Astrocyte (in vitro differentiated cells and primary cell): ENCODE measurements around the gene CPHXL. TPM values are rescaled to one million over a fixed set of nuclear protein-coding genes. Genes with fewer than 3 reads are reported as not detected.

Experiments
- DNase-seq: peaks from one replicate; pipeline ENCODE4 v3.0.0-alpha.2; 2010; ENCODE audit warnings: low read depth
- FAIRE-seq: peaks from 2 replicates; lab custom pipeline; 2011; peaks lifted over from hg19 to GRCh38; lab: Jason Lieb, UNC
- H2AFZ ChIP-seq: 2 replicates; pipeline ENCODE4 v1.6.0; 2012; ENCODE audit warnings: low read depth, low read length, inconsistent platforms
- H3K27ac ChIP-seq: 2 replicates; pipeline ENCODE4 v1.5.1; 2011; ENCODE audit warnings: low read depth, low read length, inconsistent platforms
- H3K27me3 ChIP-seq: 2 replicates; pipeline ENCODE4 v1.6.0; 2011; ENCODE audit warnings: low read length, inconsistent platforms; ENCODE audit not compliant: insufficient read depth
- H3K36me3 ChIP-seq: 2 replicates; pipeline ENCODE4 v1.5.1; 2011; ENCODE audit warnings: low read length, inconsistent platforms; ENCODE audit not compliant: insufficient read depth
- H3K4me1 ChIP-seq: 2 replicates; pipeline ENCODE4 v1.5.1; 2011; ENCODE audit warnings: low read length, inconsistent platforms; ENCODE audit not compliant: insufficient read depth
- H3K4me2 ChIP-seq: 2 replicates; pipeline ENCODE4 v1.6.0; 2012; ENCODE audit warnings: low read length, inconsistent platforms
- H3K4me3 ChIP-seq: 2 replicates; pipeline ENCODE4 v1.5.1; 2011; ENCODE audit warnings: low read depth, mild to moderate bottlenecking, low read length, inconsistent platforms; ENCODE audit not compliant: insufficient read depth
- H3K79me2 ChIP-seq: 2 replicates; pipeline ENCODE4 v1.6.0; 2012; ENCODE audit warnings: mild to moderate bottlenecking, low read length, inconsistent platforms; ENCODE audit not compliant: insufficient read depth
- H3K9ac ChIP-seq: 2 replicates; pipeline ENCODE4 v1.6.0; 2012; ENCODE audit warnings: mild to moderate bottlenecking, low read length, inconsistent platforms
- H3K9me3 ChIP-seq: 2 replicates; pipeline ENCODE4 v1.5.1; 2012; ENCODE audit warnings: low read depth, mild to moderate bottlenecking, low read length, inconsistent platforms; ENCODE audit not compliant: insufficient read depth
- H4K20me1 ChIP-seq: 2 replicates; pipeline ENCODE4 v1.6.0; 2012; ENCODE audit warnings: low read length, inconsistent platforms; ENCODE audit not compliant: insufficient read depth
- H3K27ac Mint-ChIP-seq: one replicate; pipeline ENCODE4 v1.8.0; 2021; ENCODE audit warnings: mild to moderate bottlenecking, mixed read lengths; ENCODE audit not compliant: unreplicated experiment
- H3K27me3 Mint-ChIP-seq: one replicate; pipeline ENCODE4 v1.8.0; 2021; ENCODE audit warnings: low read depth, mixed read lengths; ENCODE audit not compliant: unreplicated experiment
- H3K36me3 Mint-ChIP-seq: one replicate; pipeline ENCODE4 v1.8.0; 2021; ENCODE audit warnings: low read depth, mixed read lengths; ENCODE audit not compliant: unreplicated experiment
- H3K4me1 Mint-ChIP-seq: one replicate; pipeline ENCODE4 v1.8.0; 2021; ENCODE audit warnings: low read depth, mixed read lengths; ENCODE audit not compliant: unreplicated experiment
- H3K4me3 Mint-ChIP-seq: one replicate; pipeline ENCODE4 v1.8.0; 2021; ENCODE audit warnings: mild to moderate bottlenecking, moderate library complexity, mixed read lengths; ENCODE audit not compliant: unreplicated experiment
- H3K9me3 Mint-ChIP-seq: one replicate; pipeline ENCODE4 v1.8.0; 2021; ENCODE audit warnings: mild to moderate bottlenecking, mixed read lengths; ENCODE audit not compliant: unreplicated experiment
- CTCF ChIP-seq: IDR thresholded peaks from 2 replicates; pipeline ENCODE4 v1.5.1; 2011; ENCODE audit warnings: low read depth, mild to moderate bottlenecking, inconsistent platforms, low read length, moderate library complexity; ENCODE audit not compliant: insufficient read depth
- EZH2 ChIP-seq: IDR thresholded peaks from 2 replicates; pipeline ENCODE4 v1.6.1; 2012; ENCODE audit warnings: mild to moderate bottlenecking, low read length, inconsistent platforms; ENCODE audit not compliant: insufficient read depth
- total RNA-seq: library from RNA; stranded (reverse); gene quantifications from 2 replicates; pipeline ENCODE4 v1.2.1, GENCODE V29; 2021

CPHXL gene
- total RNA-seq, 1 donor from 2014 or later: not detected

GRCh38 chr16:75718452-75718851 lies 7.8 kb downstream of the CPHXL start:
- FAIRE-seq: no peak
- Mint-ChIP-seq H3K9me3 (peaks cover 18% of the 10 kb centered on the region), H3K27ac (no peak overlapping the region), H3K4me3 (no peak overlapping the region), H3K27me3 (peaks cover 3% of the 10 kb centered on the region), H3K36me3 (no peaks in the 10 kb centered on the region), H3K4me1 (no peaks in the 10 kb centered on the region)
- Histone ChIP-seq H3K9ac (no peak overlapping the region), H3K4me2 (no peak overlapping the region), H3K4me1 (no peaks in the 10 kb centered on the region), H3K79me2 (no peaks in the 10 kb centered on the region), H3K4me3 (no peak overlapping the region), H3K36me3 (no peaks in the 10 kb centered on the region), H4K20me1 (no peaks in the 10 kb centered on the region), H3K9me3 (no peaks in the 10 kb centered on the region), H3K27ac (no peak overlapping the region), H3K27me3 (no peaks in the 10 kb centered on the region), H2AFZ (no peak overlapping the region)
- DNase-seq: no peak
- no peak for TF ChIP-seq EZH2
- no peak for TF ChIP-seq CTCF

- H3K27ac Mint-ChIP-seq: no peak overlapping the region
- H2AFZ ChIP-seq: no peak overlapping the region
- DNase-seq (no peak), FAIRE-seq (no peak)
- peaks cover under 1% of the 10 kb centered on the region for H3K9me3 ChIP-seq
- no peak overlapping the region for H3K4me2 ChIP-seq
- H3K4me3 ChIP-seq: no peak overlapping the region
- no peaks in the 10 kb centered on the region for H3K36me3 ChIP-seq
- H3K36me3 Mint-ChIP-seq: no peaks in the 10 kb centered on the region
- H4K20me1 ChIP-seq: no peaks in the 10 kb centered on the region
- no peaks in the 10 kb centered on the region for H3K27me3 ChIP-seq
- no peak overlapping the region for H3K9ac ChIP-seq
- peaks cover 8% of the 10 kb centered on the region for H3K27me3 Mint-ChIP-seq
- H3K79me2 ChIP-seq: no peaks in the 10 kb centered on the region
- H3K4me1 Mint-ChIP-seq: no peaks in the 10 kb centered on the region
- peaks cover 17% of the 10 kb centered on the region for H3K9me3 Mint-ChIP-seq
- H3K4me1 ChIP-seq: no peaks in the 10 kb centered on the region
- no peak overlapping the region for H3K27ac ChIP-seq
- H3K4me3 Mint-ChIP-seq: no peak overlapping the region
- TF ChIP-seq CTCF (no peak), EZH2 (no peak)
Observed at GRCh38 chr16:75714661-75715060, 11.6 kb downstream of the CPHXL start.

- Histone ChIP-seq H3K4me1 (no peaks in the 10 kb centered on the region), H3K79me2 (no peaks in the 10 kb centered on the region), H2AFZ (no peak overlapping the region), H4K20me1 (no peaks in the 10 kb centered on the region), H3K4me2 (no peak overlapping the region), H3K36me3 (no peaks in the 10 kb centered on the region), H3K9me3 (peaks cover 4% of the 10 kb centered on the region), H3K27ac (no peak overlapping the region), H3K9ac (no peak overlapping the region), H3K27me3 (no peaks in the 10 kb centered on the region), H3K4me3 (no peak overlapping the region)
- FAIRE-seq: no peak
- Mint-ChIP-seq H3K4me1 (no peaks in the 10 kb centered on the region), H3K27ac (no peak overlapping the region), H3K4me3 (no peak overlapping the region), H3K36me3 (no peaks in the 10 kb centered on the region), H3K27me3 (peaks cover 5% of the 10 kb centered on the region), H3K9me3 (peaks cover 12% of the 10 kb centered on the region)
- DNase-seq: no peak
- TF ChIP-seq CTCF: no peak
- TF ChIP-seq EZH2: no peak
Observed at GRCh38 chr16:75710344-75710743, 15.9 kb downstream of the CPHXL start.
